RWPE2 (cell line): ENCODE data around the gene NHSL2.

Experiments used
- ATAC-seq: fragments of 200-7000 bp; cut with Tn5 transposase; 3 replicates; pipeline ENCODE4 v1.9.1; 2021; ENCODE audit warnings: low read depth
- DNase-seq: peaks from one replicate; pipeline ENCODE4 v3.0.0-alpha.2; 2020; ENCODE audit warnings: low spot score
- H3K27ac ChIP-seq: fragments of 450-650 bp; 2 replicates; pipeline ENCODE4 v1.5.1; 2017; ENCODE audit warnings: mild to moderate bottlenecking; ENCODE audit not compliant: poor library complexity, severe bottlenecking
- H3K27me3 ChIP-seq: fragments of 250-450 bp; sonication (Bioruptor Pico); 2 replicates; pipeline ENCODE4 v1.5.1; 2021; ENCODE audit warnings: mild to moderate bottlenecking, moderate library complexity; ENCODE audit not compliant: insufficient read depth, poor library complexity, severe bottlenecking
- H3K36me3 ChIP-seq: fragments of 250-450 bp; sonication (Bioruptor Pico); 2 replicates; pipeline ENCODE4 v1.5.1; 2020; ENCODE audit warnings: low read depth, mild to moderate bottlenecking, moderate library complexity
- H3K4me1 ChIP-seq: fragments of 250-450 bp; sonication (Bioruptor Pico); 2 replicates; pipeline ENCODE4 v1.5.1; 2021; ENCODE audit warnings: mild to moderate bottlenecking, moderate library complexity; ENCODE audit not compliant: insufficient read depth, poor library complexity, severe bottlenecking
- H3K4me3 ChIP-seq: fragments of 250-450 bp; sonication (Bioruptor Pico); 2 replicates; pipeline ENCODE4 v1.5.1; 2021; ENCODE audit warnings: mild to moderate bottlenecking, moderate library complexity; ENCODE audit not compliant: severe bottlenecking
- H3K9me3 ChIP-seq: fragments of 250-450 bp; sonication (Bioruptor Pico); 2 replicates; pipeline ENCODE4 v1.5.1; 2021; ENCODE audit warnings: mild to moderate bottlenecking, moderate library complexity; ENCODE audit not compliant: severe bottlenecking
- TF ChIP-seq, protein P1 (sequence below): fragments of 450-650 bp; IDR thresholded peaks from one replicate; pipeline ENCODE4 v1.5.1; 2017; ENCODE audit warnings: mild to moderate bottlenecking, moderate library complexity; ENCODE audit not compliant: poor library complexity, severe bottlenecking

NHSL2 gene

DNA sequence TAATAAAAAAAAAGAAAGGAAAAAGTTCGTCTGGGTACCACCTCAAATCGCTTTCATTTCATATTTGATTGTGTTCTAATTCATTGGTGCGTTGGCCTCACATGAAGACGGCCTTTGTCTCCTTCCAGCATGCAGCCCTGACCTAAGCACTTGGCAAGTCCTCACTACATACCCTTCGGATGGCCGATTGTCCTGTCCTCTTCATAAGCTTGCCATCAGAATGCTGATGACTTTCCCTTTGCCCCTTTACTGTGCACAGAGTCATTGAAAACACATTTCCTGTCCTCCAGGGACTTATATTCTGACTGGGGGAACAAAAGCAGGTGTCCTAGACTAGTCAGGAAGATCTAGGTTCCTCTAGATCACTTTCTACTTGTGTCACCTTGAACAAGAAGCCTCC, 178.1 kb downstream of the NHSL2 start:
- TF ChIP-seq, protein P1, sequence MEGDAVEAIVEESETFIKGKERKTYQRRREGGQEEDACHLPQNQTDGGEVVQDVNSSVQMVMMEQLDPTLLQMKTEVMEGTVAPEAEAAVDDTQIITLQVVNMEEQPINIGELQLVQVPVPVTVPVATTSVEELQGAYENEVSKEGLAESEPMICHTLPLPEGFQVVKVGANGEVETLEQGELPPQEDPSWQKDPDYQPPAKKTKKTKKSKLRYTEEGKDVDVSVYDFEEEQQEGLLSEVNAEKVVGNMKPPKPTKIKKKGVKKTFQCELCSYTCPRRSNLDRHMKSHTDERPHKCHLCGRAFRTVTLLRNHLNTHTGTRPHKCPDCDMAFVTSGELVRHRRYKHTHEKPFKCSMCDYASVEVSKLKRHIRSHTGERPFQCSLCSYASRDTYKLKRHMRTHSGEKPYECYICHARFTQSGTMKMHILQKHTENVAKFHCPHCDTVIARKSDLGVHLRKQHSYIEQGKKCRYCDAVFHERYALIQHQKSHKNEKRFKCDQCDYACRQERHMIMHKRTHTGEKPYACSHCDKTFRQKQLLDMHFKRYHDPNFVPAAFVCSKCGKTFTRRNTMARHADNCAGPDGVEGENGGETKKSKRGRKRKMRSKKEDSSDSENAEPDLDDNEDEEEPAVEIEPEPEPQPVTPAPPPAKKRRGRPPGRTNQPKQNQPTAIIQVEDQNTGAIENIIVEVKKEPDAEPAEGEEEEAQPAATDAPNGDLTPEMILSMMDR = no peak

DNA sequence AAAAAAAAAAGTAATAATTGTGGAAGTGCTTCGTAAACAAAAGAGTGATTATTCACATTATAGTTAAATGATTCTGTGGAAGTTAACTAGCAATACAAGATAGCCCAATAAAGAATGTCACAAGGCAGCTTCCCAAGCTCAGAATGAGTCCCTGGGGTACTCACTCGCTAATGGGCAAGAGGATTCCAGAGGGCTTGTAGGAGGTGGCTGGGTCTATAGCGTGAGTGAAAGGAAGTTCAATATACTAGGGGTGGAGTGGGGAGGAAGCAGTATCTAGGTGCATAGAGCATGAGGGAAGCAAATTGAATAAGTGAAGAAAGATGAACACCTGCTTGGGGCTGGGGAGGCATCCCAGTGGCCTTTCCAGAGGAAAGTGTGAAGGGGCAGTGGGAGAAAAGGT, 178.6 kb downstream of the NHSL2 start:
- no peak for DNase-seq
- no peak overlapping the region for H3K27ac ChIP-seq
- H3K9me3 ChIP-seq = no peaks in the 10 kb centered on the region
- no peaks in the 10 kb centered on the region for H3K27me3 ChIP-seq
- H3K36me3 ChIP-seq = no peaks in the 10 kb centered on the region
- H3K4me3 ChIP-seq = no peak overlapping the region
- H3K4me1 ChIP-seq = no peaks in the 10 kb centered on the region
- ATAC-seq = no peak
- TF ChIP-seq, protein P1 = no peak

More for the DNA sequence above, 178.1 kb downstream of the NHSL2 start:
- H3K36me3 ChIP-seq = no peaks in the 10 kb centered on the region
- DNase-seq (no peak), ATAC-seq (no peak)
- H3K9me3 ChIP-seq = no peaks in the 10 kb centered on the region
- no peaks in the 10 kb centered on the region for H3K27me3 ChIP-seq
- no peak overlapping the region for H3K4me3 ChIP-seq
- H3K4me1 ChIP-seq = no peaks in the 10 kb centered on the region
- H3K27ac ChIP-seq = no peak overlapping the region

DNA sequence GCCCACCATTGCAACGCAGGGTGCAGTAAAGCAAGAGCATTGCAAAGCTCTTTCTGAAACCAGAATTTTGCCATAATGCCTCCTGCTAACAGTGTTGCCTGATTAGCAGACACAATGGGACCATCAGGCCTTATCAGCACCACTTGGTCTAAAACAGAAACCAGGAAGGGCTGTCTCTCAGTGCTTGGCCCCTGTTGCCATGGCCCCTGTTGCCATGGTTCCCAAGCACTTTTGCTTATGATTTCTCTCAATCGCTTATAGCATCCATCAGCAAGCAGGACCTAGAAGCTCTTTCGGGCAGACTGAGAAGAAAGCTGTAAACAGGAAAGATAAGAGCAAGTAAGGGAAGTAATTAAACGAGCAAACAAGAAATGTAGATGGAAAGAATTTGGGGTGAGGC, 184.2 kb downstream of the NHSL2 start:
- ATAC-seq = no peak
- Histone ChIP-seq H3K36me3 (no peaks in the 10 kb centered on the region), H3K27me3 (no peaks in the 10 kb centered on the region), H3K27ac (no peak overlapping the region), H3K4me3 (no peak overlapping the region), H3K9me3 (no peaks in the 10 kb centered on the region), H3K4me1 (no peaks in the 10 kb centered on the region)
- DNase-seq = no peak
- TF ChIP-seq, protein P1 = no peak

DNA sequence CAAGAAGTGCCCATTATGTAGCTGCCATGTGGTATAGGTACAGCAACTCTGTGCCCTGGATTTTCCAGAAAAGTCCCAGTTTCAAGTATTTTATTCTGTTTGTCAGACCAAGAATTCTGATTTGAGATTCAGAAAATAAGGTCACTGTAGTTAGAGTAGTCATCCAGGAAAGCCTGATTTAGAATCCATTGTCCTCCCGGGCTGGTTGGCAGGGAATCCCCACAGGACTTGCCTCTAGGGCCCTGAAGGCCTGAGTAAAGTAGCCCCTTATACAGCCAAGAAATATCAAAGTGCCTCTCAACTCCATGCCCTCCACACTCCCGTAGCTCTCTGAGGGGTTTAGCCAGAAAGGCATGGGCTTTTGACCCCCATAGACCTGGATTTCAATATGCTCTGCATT, 184.7 kb downstream of the NHSL2 start:
- ATAC-seq (no peak), DNase-seq (no peak)
- no peaks in the 10 kb centered on the region for H3K4me1 ChIP-seq
- no peaks in the 10 kb centered on the region for H3K27me3 ChIP-seq
- TF ChIP-seq, protein P1 = no peak
- H3K4me3 ChIP-seq = no peak overlapping the region
- H3K27ac ChIP-seq = no peak overlapping the region
- no peaks in the 10 kb centered on the region for H3K36me3 ChIP-seq
- no peaks in the 10 kb centered on the region for H3K9me3 ChIP-seq

DNA sequence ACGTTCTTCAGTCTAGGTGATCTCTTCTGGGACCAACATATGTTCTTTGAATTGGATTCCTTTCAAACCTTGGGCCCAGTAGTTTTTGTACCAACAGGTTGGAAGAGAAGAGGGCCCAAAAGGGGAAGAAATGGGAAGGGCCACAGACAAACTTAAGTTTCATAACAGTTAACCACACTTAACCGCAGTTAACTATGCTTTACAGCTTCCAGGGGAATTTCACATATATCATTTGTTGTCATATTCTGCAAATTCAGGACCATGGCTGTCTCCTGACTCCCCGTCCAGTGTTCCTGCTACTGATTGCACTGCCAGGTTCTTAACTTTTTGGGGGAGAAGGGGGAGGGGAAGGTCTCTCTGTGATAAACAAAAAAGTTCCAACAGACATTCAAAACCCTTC, 186.5 kb downstream of the NHSL2 start:
- TF ChIP-seq, protein P1 = no peak
- Histone ChIP-seq H3K36me3 (no peaks in the 10 kb centered on the region), H3K9me3 (no peaks in the 10 kb centered on the region), H3K4me3 (no peak overlapping the region), H3K27ac (no peak overlapping the region), H3K27me3 (no peaks in the 10 kb centered on the region), H3K4me1 (no peaks in the 10 kb centered on the region)
- no peak for ATAC-seq
- no peak for DNase-seq
